HUES48 (cell line): ENCODE measurements around the gene KCNIP1.

Source experiments
- H3K27ac ChIP-seq: one replicate; pipeline ENCODE4 v1.7.0; 2013; ENCODE audit warnings: low read depth, low read length, inconsistent platforms
- H3K27me3 ChIP-seq: 2 replicates; pipeline ENCODE4 v1.6.1; 2013; ENCODE audit warnings: mild to moderate bottlenecking, low read length; ENCODE audit not compliant: control insufficient read depth, insufficient read depth
- H3K36me3 ChIP-seq: 2 replicates; pipeline ENCODE4 v1.6.1; 2013; ENCODE audit warnings: low read length; ENCODE audit not compliant: control insufficient read depth, insufficient read depth
- H3K4me1 ChIP-seq: 2 replicates; pipeline ENCODE4 v1.6.1; 2013; ENCODE audit warnings: mild to moderate bottlenecking, low read length; ENCODE audit not compliant: control insufficient read depth, insufficient read depth
- H3K4me3 ChIP-seq: 2 replicates; pipeline ENCODE4 v1.5.1; 2013; ENCODE audit warnings: mild to moderate bottlenecking, low read depth, low read length
- H3K9ac ChIP-seq: 2 replicates; pipeline ENCODE4 v1.6.1; 2013; ENCODE audit warnings: mild to moderate bottlenecking, low read depth, low read length, moderate library complexity
- H3K9me3 ChIP-seq: 2 replicates; pipeline ENCODE4 v1.6.1; 2013; ENCODE audit warnings: low read length; ENCODE audit not compliant: control insufficient read depth, insufficient read depth

The KCNIP1 gene

DNA sequence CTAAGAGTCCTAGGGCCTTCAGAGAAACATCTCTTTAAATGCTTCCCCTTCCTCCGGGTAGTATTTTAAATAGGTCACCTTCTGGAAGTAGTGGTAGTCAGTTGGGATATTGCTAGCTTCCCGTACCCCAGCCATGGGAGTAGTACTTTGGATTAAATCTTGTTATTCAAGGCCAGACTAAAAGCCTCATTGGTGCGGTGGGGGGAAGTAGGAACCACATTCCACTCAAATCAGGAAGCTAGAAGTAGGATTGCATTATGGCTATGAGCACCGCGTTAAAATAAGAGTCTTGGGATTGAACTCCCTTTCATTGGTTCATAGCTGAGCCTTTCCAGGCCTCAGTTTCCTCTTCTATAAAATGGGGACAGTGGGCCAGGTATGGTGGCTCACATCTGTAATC, 6.7 kb downstream of the KCNIP1 start:
- Histone ChIP-seq H3K9me3 (no peaks in the 10 kb centered on the region), H3K4me3 (no peak overlapping the region), H3K27ac (no peak overlapping the region), H3K9ac (no peak overlapping the region), H3K27me3 (peaks cover 11% of the 10 kb centered on the region), H3K36me3 (no peaks in the 10 kb centered on the region), H3K4me1 (0 out of 2 replicates have a peak, but pooled peaks cover 3% of the 10 kb centered on the region)

- H3K9me3 ChIP-seq = no peaks in the 10 kb centered on the region
- H3K9ac ChIP-seq = no peak overlapping the region
- H3K4me1 ChIP-seq = 0 out of 2 replicates have a peak, but pooled peaks cover 3% of the 10 kb centered on the region
- H3K27ac ChIP-seq = no peak overlapping the region
- no peaks in the 10 kb centered on the region for H3K27me3 ChIP-seq
- H3K36me3 ChIP-seq = no peaks in the 10 kb centered on the region
- H3K4me3 ChIP-seq = no peak overlapping the region
Observed at GRCh38 chr5:170511551-170512258, 7.9 kb downstream of the KCNIP1 start.

GRCh38 chr5:170513856-170514525, 10.2 kb downstream of the KCNIP1 start:
- H3K9ac ChIP-seq = no peak overlapping the region
- no peak overlapping the region for H3K4me3 ChIP-seq
- H3K9me3 ChIP-seq = no peaks in the 10 kb centered on the region
- H3K36me3 ChIP-seq = no peaks in the 10 kb centered on the region
- H3K27me3 ChIP-seq = no peaks in the 10 kb centered on the region
- H3K27ac ChIP-seq = no peak overlapping the region
- no peaks in the 10 kb centered on the region for H3K4me1 ChIP-seq

DNA sequence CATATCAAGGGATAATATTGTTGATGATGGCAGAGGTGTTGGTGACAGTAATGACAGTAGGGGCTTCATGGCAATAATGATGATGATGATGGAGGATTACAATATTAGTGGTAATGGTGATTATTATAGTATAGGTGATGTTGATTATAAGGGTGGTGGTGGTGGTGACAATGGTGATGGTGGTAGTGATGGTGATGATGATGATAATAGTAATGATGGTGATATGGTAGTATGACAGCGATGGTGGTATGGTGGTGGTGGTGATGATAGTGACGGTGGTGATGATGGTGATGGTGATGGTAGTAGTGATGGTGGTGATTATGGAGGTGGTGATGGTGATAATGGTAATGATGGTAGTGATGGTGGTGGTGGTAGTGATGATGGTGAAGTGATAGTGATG, 13.6 kb downstream of the KCNIP1 start:
- H3K4me1 ChIP-seq = peaks cover 7% of the 10 kb centered on the region
- no peak overlapping the region for H3K27ac ChIP-seq
- H3K4me3 ChIP-seq = no peak overlapping the region
- H3K36me3 ChIP-seq = no peaks in the 10 kb centered on the region
- H3K9ac ChIP-seq = no peak overlapping the region
- no peaks in the 10 kb centered on the region for H3K9me3 ChIP-seq
- H3K27me3 ChIP-seq = no peaks in the 10 kb centered on the region

GRCh38 chr5:170518277-170518676, 14.5 kb downstream of the KCNIP1 start:
- H3K27ac ChIP-seq = no peak overlapping the region
- H3K4me3 ChIP-seq = no peak overlapping the region
- no peaks in the 10 kb centered on the region for H3K9me3 ChIP-seq
- no peak overlapping the region for H3K9ac ChIP-seq
- no peaks in the 10 kb centered on the region for H3K27me3 ChIP-seq
- peaks cover 15% of the 10 kb centered on the region for H3K4me1 ChIP-seq
- H3K36me3 ChIP-seq = no peaks in the 10 kb centered on the region

GRCh38 chr5:170519549-170519948, 15.7 kb downstream of the KCNIP1 start:
- no peak overlapping the region for H3K4me3 ChIP-seq
- H3K9ac ChIP-seq = no peak overlapping the region
- H3K27me3 ChIP-seq = no peaks in the 10 kb centered on the region
- H3K4me1 ChIP-seq = peaks cover 15% of the 10 kb centered on the region
- no peaks in the 10 kb centered on the region for H3K36me3 ChIP-seq
- no peak overlapping the region for H3K27ac ChIP-seq
- H3K9me3 ChIP-seq = no peaks in the 10 kb centered on the region

- H3K27me3 ChIP-seq = no peaks in the 10 kb centered on the region
- H3K4me1 ChIP-seq = peaks cover 15% of the 10 kb centered on the region
- no peaks in the 10 kb centered on the region for H3K36me3 ChIP-seq
- H3K9me3 ChIP-seq = no peaks in the 10 kb centered on the region
- H3K9ac ChIP-seq = no peak overlapping the region
- H3K27ac ChIP-seq = no peak overlapping the region
- H3K4me3 ChIP-seq = no peak overlapping the region
Observed at GRCh38 chr5:170520372-170520771, 16.6 kb downstream of the KCNIP1 start.

GRCh38 chr5:170522211-170523141, 18.7 kb downstream of the KCNIP1 start:
- no peaks in the 10 kb centered on the region for H3K27me3 ChIP-seq

GRCh38 chr5:170523142-170523551, 19.3 kb downstream of the KCNIP1 start:
- Histone ChIP-seq H3K4me1 (peaks cover 15% of the 10 kb centered on the region), H3K9ac (no peak overlapping the region), H3K9me3 (no peaks in the 10 kb centered on the region), H3K36me3 (no peaks in the 10 kb centered on the region), H3K27ac (no peak overlapping the region), H3K27me3 (no peaks in the 10 kb centered on the region), H3K4me3 (no peak overlapping the region)

More at GRCh38 chr5:170522211-170523141, 18.7 kb downstream of the KCNIP1 start:
- H3K4me1 ChIP-seq = peaks cover 15% of the 10 kb centered on the region
- H3K27ac ChIP-seq = no peak overlapping the region
- no peak overlapping the region for H3K4me3 ChIP-seq
- H3K36me3 ChIP-seq = no peaks in the 10 kb centered on the region
- H3K9me3 ChIP-seq = no peaks in the 10 kb centered on the region
- H3K9ac ChIP-seq = no peak overlapping the region

GRCh38 chr5:170523830-170524229, 20.0 kb downstream of the KCNIP1 start:
- Histone ChIP-seq H3K4me3 (no peak overlapping the region), H3K36me3 (no peaks in the 10 kb centered on the region), H3K4me1 (peaks cover 15% of the 10 kb centered on the region), H3K9ac (no peak overlapping the region), H3K27ac (no peak overlapping the region), H3K9me3 (no peaks in the 10 kb centered on the region), H3K27me3 (no peaks in the 10 kb centered on the region)
